Dermis microvascular lymphatic vessel endothelial cell (primary cell): ENCODE results near the gene METTL22. TPM values are rescaled to one million over a fixed set of nuclear protein-coding genes. Genes with fewer than 3 reads are reported as not detected.

Source experiments
- DNase-seq, 2 donors: peaks; one replicate each; pipeline versions ENCODE4 v3.0.0 to v3.0.0-alpha.2; 2010; ENCODE audit warnings: low read depth in 2 of 2
- total RNA-seq: library from RNA; depleted of rRNA; stranded (reverse); fragments of >200 nt; gene quantifications from 2 replicates; pipeline ENCODE4 v1.2.1, GENCODE V29; 2014

The METTL22 gene
- total RNA-seq, 1 donor from 2014 or later = 8.9 TPM

GRCh38 chr16:8691728-8692127 is 70.2 kb downstream of the METTL22 start:
- no peak for DNase-seq

GRCh38 chr16:8694795-8695728 is 73.6 kb downstream of the METTL22 start:
- no peak for DNase-seq

DNA sequence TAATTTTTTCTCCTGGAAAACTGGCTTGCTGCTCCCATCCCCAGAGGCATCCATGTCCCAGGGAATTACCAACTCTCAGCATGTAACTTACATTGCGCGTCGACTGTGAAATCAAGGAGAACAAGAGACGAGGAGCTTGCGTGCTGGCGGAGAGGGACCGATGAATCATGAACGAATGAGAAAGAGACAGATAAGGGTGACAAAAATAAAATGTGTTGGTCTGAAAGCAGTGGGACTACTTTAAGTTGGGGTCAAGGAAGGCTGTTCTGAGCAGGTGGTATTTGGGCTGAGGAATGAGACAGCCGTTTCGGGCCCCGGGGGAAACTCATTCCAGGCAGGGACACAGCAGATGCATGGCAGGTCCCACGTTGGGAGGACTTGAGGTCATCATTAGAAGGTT is 75.4 kb downstream of the METTL22 start:
- DNase-seq = no peak

DNA sequence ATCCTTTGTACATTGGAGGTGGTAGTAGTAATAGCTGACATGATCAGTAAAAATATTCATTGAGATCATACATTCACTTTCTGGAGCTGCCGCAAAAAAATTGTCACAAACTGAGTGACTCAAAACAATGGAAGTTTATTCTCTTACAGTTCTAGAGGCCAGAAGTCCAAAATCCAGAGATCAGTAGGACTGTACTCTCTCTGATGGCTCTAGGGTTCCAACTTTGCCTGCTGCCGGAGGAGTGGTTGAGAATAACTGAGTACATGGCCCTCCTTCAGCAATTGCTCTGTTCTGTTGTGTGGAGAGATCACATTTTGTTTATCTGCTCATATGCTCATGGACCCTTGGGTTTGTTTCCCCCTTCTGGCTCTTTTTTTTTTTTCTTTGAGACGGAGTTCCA is 76.5 kb downstream of the METTL22 start:
- no peak for DNase-seq

Other genes with a start within 250 kb of the METTL22 start
- not detected in 2 replicates for gene TMEM114, start 31.2 kb upstream of the METTL22 start, total RNA-seq
- 1.2 and 2.0 TPM in 2 replicates for gene ABAT, start 52.9 kb downstream of the METTL22 start, total RNA-seq
- gene TMEM186, start 175.9 kb downstream of the METTL22 start, total RNA-seq = 4.4 and 4.8 TPM in 2 replicates
- 13.5 and 17.8 TPM in 2 replicates for gene PMM2, start 176.1 kb downstream of the METTL22 start, total RNA-seq
- gene CARHSP1, start 247.3 kb downstream of the METTL22 start, total RNA-seq = 148 and 152 TPM in 2 replicates